Measurements from ENCODE around the gene ATF3. TPM values are rescaled to one million over a fixed set of nuclear protein-coding genes. Genes with fewer than 3 reads are reported as not detected.
"Not testable (repeated sequence)": the region's sequence is repeated elsewhere in the genome, so short reads cannot be mapped to it uniquely, and the experiment has no call there.

The ATF3 gene
- total RNA-seq, 4 donors from 2014 or later: 8.2 to 71.6 (median 17.2) TPM

DNA sequence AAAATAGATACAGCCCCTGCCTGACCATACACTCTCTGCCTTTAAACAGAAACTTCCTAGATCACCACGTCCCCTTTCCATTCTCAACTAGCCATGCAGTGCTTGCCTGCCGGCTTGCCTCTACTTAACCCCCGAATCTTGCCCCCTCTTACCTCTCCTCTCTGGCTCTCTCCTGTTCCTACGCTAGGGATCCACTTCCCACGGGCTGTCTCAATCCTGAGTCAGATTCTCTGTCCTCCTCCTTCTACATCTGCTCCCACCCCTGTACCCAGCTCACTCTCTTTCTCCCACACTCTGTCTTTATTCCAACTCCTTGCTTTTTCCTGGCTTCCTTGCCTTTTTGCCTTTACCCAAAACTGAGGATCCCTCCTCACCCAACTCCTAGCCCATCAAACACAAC, 29.3 kb downstream of the ATF3 start:
- TF ChIP-seq POLR2A (IDR thresholded peaks at IDR 0.05): no peak
- TF ChIP-seq, protein P1, sequence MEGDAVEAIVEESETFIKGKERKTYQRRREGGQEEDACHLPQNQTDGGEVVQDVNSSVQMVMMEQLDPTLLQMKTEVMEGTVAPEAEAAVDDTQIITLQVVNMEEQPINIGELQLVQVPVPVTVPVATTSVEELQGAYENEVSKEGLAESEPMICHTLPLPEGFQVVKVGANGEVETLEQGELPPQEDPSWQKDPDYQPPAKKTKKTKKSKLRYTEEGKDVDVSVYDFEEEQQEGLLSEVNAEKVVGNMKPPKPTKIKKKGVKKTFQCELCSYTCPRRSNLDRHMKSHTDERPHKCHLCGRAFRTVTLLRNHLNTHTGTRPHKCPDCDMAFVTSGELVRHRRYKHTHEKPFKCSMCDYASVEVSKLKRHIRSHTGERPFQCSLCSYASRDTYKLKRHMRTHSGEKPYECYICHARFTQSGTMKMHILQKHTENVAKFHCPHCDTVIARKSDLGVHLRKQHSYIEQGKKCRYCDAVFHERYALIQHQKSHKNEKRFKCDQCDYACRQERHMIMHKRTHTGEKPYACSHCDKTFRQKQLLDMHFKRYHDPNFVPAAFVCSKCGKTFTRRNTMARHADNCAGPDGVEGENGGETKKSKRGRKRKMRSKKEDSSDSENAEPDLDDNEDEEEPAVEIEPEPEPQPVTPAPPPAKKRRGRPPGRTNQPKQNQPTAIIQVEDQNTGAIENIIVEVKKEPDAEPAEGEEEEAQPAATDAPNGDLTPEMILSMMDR (IDR thresholded peaks at IDR 0.05): no peak
- no peak for DNase-seq (ENCODE audit: low spot score in 2 of 2)
- WGBS, 2 donors: 74 to 79% methylated on average over 5 of the region's 5 CpGs
- intact Hi-C loops (cut with DNase I; ENCODE audit: low total_unique reads): no loop called here
- H3K4me3 ChIP-seq (ENCODE audit: low read depth, poor library complexity, severe bottlenecking): no peak overlapping the region

DNA sequence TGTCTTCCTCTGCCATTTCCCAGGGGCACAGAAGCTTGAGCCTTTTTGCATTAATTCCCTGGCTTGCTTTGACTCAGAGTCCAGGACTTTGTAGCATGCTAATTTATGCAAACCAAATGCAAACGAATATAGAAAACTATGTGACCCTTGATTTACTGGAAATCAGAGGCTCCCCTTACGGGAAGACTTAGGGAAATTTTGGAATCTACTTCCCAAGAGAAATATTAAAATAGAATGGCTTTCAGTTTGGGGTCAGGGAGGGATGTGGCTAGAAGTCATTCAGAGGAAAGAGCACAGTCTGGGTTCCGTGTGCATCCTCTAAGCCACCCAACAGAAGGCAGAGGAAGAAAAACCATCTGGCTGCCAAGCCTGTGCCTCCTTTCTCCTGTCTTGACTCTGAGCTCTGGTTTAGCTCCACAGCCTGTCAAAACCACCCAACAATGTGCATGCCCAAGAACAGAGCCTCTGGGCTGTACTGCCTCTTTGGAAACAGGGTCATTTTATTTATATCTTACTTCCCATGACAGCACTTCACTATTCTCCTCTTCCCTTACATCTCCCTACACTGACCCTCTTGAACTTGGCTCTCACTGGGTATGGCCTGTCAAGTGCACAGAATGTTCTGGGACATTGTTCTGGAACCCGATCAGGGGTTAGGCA, 30.1 kb downstream of the ATF3 start:
- TF ChIP-seq, protein P1 (IDR thresholded peaks at IDR 0.05): no peak
- no peak for TF ChIP-seq POLR2A (IDR thresholded peaks at IDR 0.05)
- H3K4me3 ChIP-seq (ENCODE audit: low read depth, poor library complexity, severe bottlenecking): no peak overlapping the region
- WGBS, 2 donors: 47 to 62% methylated on average over 4 of the region's 4 CpGs
- intact Hi-C loops (cut with DNase I; ENCODE audit: low total_unique reads): no loop called here
- no peak for DNase-seq (ENCODE audit: low spot score in 2 of 2)

DNA sequence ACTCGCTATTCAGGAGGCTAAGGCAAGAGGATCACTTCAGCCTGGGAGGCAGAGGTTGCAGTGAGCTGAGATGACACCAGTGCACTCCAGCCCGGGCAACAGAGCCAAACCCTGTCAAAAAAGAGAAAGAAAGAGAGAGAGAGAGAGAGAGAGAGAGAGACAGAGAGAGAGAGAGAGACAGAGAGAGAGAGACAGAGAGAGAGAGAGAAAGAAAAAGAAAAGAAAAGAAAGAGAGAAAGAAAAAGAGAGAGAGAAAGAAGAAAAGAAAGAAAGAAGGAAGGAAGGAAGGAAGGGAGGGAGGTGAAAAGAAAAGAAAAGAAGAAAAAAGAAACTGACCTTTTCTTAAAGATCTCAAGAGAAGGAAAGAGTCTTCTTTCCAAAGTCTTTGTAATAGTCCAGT, 31.0 kb downstream of the ATF3 start:
- DNase-seq (ENCODE audit: low spot score in 2 of 2); H3K4me3 ChIP-seq (ENCODE audit: low read depth, poor library complexity, severe bottlenecking); intact Hi-C loops (cut with DNase I; ENCODE audit: low total_unique reads): not testable (repeated sequence)
- 91 to 93% methylated on average over 2 of the region's 2 CpGs for WGBS, 2 donors

DNA sequence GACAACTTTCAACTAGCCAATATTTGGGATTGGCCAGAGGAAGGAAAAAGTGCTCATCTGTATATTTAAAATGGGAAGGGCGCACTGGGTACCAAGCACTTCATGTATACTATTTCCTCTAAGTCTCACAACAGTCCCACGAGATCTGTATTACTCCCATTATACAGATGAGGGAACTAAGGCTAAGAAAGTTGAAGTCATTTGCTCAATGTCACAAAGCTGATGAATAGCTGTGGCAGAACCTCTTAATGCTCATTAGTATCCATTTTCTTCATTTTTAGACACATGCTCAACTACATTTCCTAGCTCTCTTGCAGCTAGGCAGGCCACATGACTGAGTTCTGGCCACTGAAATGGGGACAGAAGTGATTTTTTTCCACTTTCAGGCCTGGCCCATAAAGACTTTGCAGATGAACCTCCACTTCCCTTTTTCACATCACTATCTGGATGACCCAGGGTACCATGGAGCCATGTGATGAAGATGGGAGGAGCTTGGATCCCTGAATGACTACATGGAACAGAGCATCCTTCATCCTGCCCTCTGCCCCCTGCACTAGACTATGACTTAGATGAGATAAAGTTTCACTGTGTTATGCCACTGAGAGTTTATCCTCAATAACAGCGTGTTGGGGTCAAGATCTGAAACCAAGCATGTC, 31.8 kb downstream of the ATF3 start:
- intact Hi-C loops (cut with DNase I; ENCODE audit: low total_unique reads): no loop called here

DNA sequence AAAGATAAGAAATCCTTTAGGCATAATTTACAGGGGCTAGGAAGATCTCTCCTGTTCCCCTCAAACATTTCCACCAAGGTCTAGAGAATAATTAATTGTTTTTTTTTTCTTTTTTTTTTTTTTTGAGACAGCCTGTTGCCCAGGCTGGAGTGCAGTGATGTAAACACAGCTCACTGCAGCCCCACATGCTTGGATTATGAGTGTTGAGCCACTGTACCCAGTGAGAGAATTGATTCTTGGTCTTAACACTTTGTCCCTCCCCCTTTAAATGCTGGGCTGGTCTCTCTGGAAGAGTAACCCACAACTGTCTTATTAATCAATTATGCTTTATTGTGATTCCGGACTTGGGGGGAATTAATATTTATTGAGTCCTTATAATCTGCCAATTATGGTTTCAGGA, 33.4 kb downstream of the ATF3 start:
- intact Hi-C loops (cut with DNase I; ENCODE audit: low total_unique reads): no loop called here
- WGBS, 2 donors: 83 to 89% methylated on average over 1 of the region's 1 CpG
- no peak for TF ChIP-seq POLR2A (IDR thresholded peaks at IDR 0.05)
- TF ChIP-seq, protein P1 (IDR thresholded peaks at IDR 0.05): no peak
- no peak for DNase-seq (ENCODE audit: low spot score in 2 of 2)
- no peak overlapping the region for H3K4me3 ChIP-seq (ENCODE audit: low read depth, poor library complexity, severe bottlenecking)

More for the DNA sequence above, 31.8 kb downstream of the ATF3 start:
- no peak overlapping the region for H3K4me3 ChIP-seq (ENCODE audit: low read depth, poor library complexity, severe bottlenecking)
- TF ChIP-seq POLR2A (IDR thresholded peaks at IDR 0.05): no peak
- TF ChIP-seq, protein P1 (IDR thresholded peaks at IDR 0.05): no peak
- WGBS, 2 donors: 95 to 97% methylated on average over 3 of the region's 3 CpGs
- DNase-seq (ENCODE audit: low spot score in 2 of 2): no peak

DNA sequence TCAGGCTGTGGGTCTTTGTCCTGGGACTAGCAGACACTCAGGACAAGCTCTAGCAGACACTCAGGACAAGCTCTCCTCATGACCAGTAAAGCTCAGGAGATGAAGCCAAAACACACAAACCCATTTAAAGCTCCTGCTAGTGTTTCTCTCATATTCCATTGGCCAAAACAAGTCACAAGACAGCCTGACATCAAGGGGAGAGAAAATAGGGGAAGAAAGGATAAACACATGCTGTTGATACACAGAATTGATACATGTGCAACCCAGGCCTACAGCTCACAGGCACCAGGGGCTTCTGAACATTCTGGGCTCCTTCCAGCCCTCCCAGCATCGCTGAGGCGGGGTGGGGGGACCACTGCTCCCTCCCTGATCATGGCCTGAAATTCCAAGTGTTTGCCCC, 35.3 kb downstream of the ATF3 start:
- H3K4me3 ChIP-seq (ENCODE audit: low read depth, poor library complexity, severe bottlenecking): no peak overlapping the region
- no peak for DNase-seq (ENCODE audit: low spot score in 2 of 2)
- no peak for TF ChIP-seq POLR2A (IDR thresholded peaks at IDR 0.05)
- TF ChIP-seq, protein P1 (IDR thresholded peaks at IDR 0.05): no peak
- intact Hi-C loops (cut with DNase I; ENCODE audit: low total_unique reads): no loop called here
- WGBS, 2 donors: 79 to 91% methylated on average over 2 of the region's 2 CpGs

All from lower leg skin (tissue), 4 donors.